AG09309 (cell line): Measurements from ENCODE around the gene MRM1.

Experiments
- DNase-seq: peaks from one replicate; pipeline ENCODE4 v3.0.0-alpha.2; 2010; ENCODE audit warnings: low read depth
- H3K4me3 ChIP-seq: 2 replicates; pipeline ENCODE4 v1.5.1; 2011; ENCODE audit warnings: mild to moderate bottlenecking, low read depth, low read length, moderate library complexity; ENCODE audit not compliant: control insufficient read depth
- TF ChIP-seq, protein P1 (sequence below): IDR thresholded peaks from 2 replicates; pipeline ENCODE4 v1.5.1; 2011; ENCODE audit warnings: mild to moderate bottlenecking, low read depth, low read length, inconsistent platforms; ENCODE audit not compliant: insufficient read depth, control insufficient read depth; ENCODE audit errors: missing control alignments

Gene MRM1

DNA sequence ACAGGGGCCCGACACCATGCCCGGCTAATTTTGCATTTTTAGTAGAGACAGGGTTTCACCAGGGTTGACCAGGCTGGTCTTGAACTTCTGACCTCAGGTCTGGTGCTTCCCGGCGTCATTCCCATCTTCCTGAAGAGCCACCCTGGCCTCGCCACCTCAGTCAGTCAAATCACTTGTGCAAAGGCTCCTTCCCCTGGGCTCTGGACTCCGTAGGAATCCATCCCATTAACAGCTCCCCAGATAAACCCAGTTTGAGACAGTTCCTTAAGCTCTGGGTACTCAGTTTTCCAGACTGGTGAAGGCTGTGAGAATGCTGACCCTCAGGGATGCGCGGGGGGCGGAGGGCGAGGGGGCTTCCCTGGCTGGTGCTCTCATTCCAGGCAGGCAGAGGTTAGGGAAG, 39.5 kb downstream of the MRM1 start:
- no peak overlapping the region for H3K4me3 ChIP-seq
- TF ChIP-seq, protein P1, sequence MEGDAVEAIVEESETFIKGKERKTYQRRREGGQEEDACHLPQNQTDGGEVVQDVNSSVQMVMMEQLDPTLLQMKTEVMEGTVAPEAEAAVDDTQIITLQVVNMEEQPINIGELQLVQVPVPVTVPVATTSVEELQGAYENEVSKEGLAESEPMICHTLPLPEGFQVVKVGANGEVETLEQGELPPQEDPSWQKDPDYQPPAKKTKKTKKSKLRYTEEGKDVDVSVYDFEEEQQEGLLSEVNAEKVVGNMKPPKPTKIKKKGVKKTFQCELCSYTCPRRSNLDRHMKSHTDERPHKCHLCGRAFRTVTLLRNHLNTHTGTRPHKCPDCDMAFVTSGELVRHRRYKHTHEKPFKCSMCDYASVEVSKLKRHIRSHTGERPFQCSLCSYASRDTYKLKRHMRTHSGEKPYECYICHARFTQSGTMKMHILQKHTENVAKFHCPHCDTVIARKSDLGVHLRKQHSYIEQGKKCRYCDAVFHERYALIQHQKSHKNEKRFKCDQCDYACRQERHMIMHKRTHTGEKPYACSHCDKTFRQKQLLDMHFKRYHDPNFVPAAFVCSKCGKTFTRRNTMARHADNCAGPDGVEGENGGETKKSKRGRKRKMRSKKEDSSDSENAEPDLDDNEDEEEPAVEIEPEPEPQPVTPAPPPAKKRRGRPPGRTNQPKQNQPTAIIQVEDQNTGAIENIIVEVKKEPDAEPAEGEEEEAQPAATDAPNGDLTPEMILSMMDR, result no peak
- no peak for DNase-seq

GRCh38 chr17:36641331-36641876, 40.0 kb downstream of the MRM1 start:
- no peak for DNase-seq
- TF ChIP-seq, protein P1, result no peak
- peak overlapping the region; percentile 29 for H3K4me3 ChIP-seq

- peak overlapping the region; percentile 29 for H3K4me3 ChIP-seq
- TF ChIP-seq, protein P1, result no peak
- no peak for DNase-seq
Measured at GRCh38 chr17:36641877-36642845, 40.8 kb downstream of the MRM1 start.

DNA sequence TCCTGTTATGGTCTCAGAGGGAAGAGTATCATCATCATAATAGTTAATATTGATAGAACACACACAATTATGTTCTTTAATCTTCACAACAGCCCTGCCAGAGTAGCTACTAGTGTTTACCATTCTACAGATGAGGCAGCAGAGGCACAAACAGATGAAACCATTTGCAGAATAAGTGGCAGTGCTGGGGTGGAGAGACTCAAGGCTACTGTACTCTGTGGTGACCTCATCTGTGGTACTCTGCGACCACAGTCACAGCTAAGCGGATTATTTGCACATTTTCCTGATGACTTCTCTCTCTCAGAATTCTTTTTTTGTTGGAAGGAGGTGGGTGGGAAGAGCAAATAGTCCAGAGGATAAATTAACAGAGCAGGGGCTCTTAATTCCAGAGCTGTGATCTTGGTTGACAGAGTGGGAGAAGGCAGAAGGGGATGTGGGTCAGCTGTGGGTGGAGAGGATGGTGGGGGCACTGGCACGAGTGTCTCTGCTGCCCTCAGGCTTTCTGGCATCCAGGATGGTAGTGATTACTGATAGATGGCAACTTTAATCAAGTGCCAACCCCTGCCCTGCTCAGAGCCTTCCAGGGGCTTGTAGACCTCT, 41.8 kb downstream of the MRM1 start:
- H3K4me3 ChIP-seq, result no peak overlapping the region
- TF ChIP-seq, protein P1, result no peak
- DNase-seq, result no peak

DNA sequence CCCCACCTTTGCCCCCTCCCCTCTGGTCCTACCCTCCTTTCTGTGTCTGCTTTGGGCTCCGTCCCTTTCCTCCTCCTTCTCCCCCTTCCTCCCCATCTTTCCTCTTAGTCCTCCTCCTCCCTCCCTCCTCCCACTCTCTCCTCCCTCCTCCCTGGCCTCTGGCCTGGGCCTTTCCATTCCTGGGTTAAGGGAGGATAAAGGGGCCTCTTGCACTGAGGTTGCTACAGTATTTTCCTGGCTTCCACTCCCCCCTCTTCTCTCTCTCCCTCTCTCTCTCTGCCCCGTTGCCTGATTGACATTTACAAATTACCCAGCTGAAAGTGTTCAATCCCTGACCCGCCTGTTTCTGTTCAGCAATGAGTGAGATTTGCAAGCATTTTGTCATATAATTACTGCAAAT, 44.0 kb downstream of the MRM1 start:
- DNase-seq, result no peak
- H3K4me3 ChIP-seq, result no peak overlapping the region
- TF ChIP-seq, protein P1, result no peak

DNA sequence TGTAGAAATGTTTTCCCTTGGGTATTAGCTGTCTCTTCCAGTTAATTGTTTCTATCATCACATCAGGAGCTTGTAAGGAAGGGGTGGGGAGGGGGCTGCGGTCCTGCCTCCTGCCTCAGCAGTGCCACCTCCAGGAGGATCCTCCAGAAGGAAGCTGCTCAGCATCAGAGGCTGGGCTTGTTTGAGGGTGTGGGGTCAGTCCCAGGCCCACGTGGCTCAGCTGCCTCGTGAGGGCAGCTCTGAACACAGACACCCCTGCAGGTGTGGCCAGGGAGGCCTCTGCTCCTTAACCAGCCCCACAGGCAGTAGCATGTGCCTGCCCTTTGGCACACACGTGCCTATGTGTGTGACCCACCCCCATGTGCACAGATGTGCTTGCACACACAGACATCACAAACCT, 46.3 kb downstream of the MRM1 start:
- DNase-seq, result no peak
- H3K4me3 ChIP-seq, result no peak overlapping the region
- TF ChIP-seq, protein P1, result no peak
